K562 (cell line): ENCODE results near the gene AP3B2. TPM values are rescaled to one million over a fixed set of nuclear protein-coding genes. Genes with fewer than 3 reads are reported as not detected.

ENCODE experiments used
- ATAC-seq: fragments of 200-7000 bp; cut with Tn5 transposase; 3 replicates; pipeline ENCODE4 v1.9.1; 2020; ENCODE audit warnings: moderate library complexity
- BruUV-seq: library from RNA; stranded (reverse); fragments of 400-500 nt; replicated peaks from 2 replicates; lab custom pipeline; 2021; lab: Mats Ljungman, UMichigan
- CTCF ChIA-PET: fragments of 300-600 bp; formaldehyde crosslinking; extraction: SDS; loops from one replicate; lab custom pipeline; 2021; ENCODE audit warnings: low intra/inter-chr PET ratio; lab: Yijun Ruan, JAX
- POLR2A ChIA-PET: fragments of 300-600, 350-650 bp; sonication (Branson Sonifier 250); formaldehyde crosslinking; extraction: SDS; loops from one replicate; lab custom pipeline; 2021; ENCODE audit warnings: antibody characterized with exemption, inconsistent platforms; lab: Yijun Ruan, JAX
- DNase-seq, 4 experiments: peaks; one replicate each; pipeline versions ENCODE4 v3.0.0 to v3.0.0-alpha.2; 2011 to 2018; ENCODE audit warnings: low spot score in 3 of 4, mixed read lengths in 3 of 4; ENCODE audit errors: extremely low read depth in 1 of 4
- FAIRE-seq: peaks from 2 replicates; lab custom pipeline; 2011; peaks lifted over from hg19 to GRCh38; lab: Jason Lieb, UNC
- H2AFZ ChIP-seq: 2 replicates; pipeline ENCODE4 v1.6.0; 2011; ENCODE audit warnings: low read depth, low read length, control low read depth, inconsistent platforms
- H3K27ac ChIP-seq: fragments of 200-600 bp; 3 replicates; pipeline ENCODE4 v1.8.0; 2011; ENCODE audit warnings: low read depth, mild to moderate bottlenecking, control low read depth, inconsistent platforms, low read length, moderate library complexity, mixed read lengths; ENCODE audit errors: extremely low read depth
- H3K27me3 ChIP-seq, 2 experiments: fragments of 300-600 bp in 1 of 2; 2 replicates in 1 of 2; 3 replicates in 1 of 2; pipeline versions ENCODE4 v1.6.0 to v1.8.0; 2011; ENCODE audit warnings: inconsistent platforms in 2 of 2, low read length in 2 of 2, mild to moderate bottlenecking in 1 of 2, mixed read lengths in 1 of 2, moderate library complexity in 1 of 2; ENCODE audit not compliant: control insufficient read depth in 2 of 2, insufficient read depth in 2 of 2
- H3K36me3 ChIP-seq: fragments of 300-600 bp; 3 replicates; pipeline ENCODE4 v1.8.0; 2011; ENCODE audit warnings: mild to moderate bottlenecking, low read length, inconsistent platforms; ENCODE audit not compliant: control insufficient read depth, insufficient read depth
- H3K4me1 ChIP-seq, 2 experiments: fragments of 200-600 bp in 1 of 2; replicated peaks in 1 of 2; 2 replicates in 1 of 2; 3 replicates in 1 of 2; pipeline versions ENCODE4 v1.5.1 to v1.8.0; 2011; ENCODE audit warnings: inconsistent platforms in 2 of 2, low read length in 2 of 2, mild to moderate bottlenecking in 1 of 2, mixed read lengths in 1 of 2, moderate library complexity in 1 of 2; ENCODE audit not compliant: control insufficient read depth in 2 of 2, insufficient read depth in 2 of 2
- H3K4me2 ChIP-seq: 2 replicates; pipeline ENCODE4 v1.6.1; 2011; ENCODE audit warnings: low read length, control low read depth, inconsistent platforms, mixed read lengths; ENCODE audit not compliant: insufficient read depth
- H3K4me3 ChIP-seq: fragments of 200-600 bp; sonication (generic), shearing (Covaris generic); 2 replicates; pipeline ENCODE4 v1.5.1; 2016; ENCODE audit warnings: control low read depth, inconsistent platforms
- H3K79me2 ChIP-seq: fragments of 200-600 bp; 3 replicates; pipeline ENCODE4 v1.8.0; 2011; ENCODE audit warnings: low read length, inconsistent platforms; ENCODE audit not compliant: control insufficient read depth, insufficient read depth
- H3K9ac ChIP-seq, 2 experiments: 2 replicates each; pipeline versions ENCODE4 v1.6.0 to v1.6.1; 2011; ENCODE audit warnings: low read depth in 2 of 2, low read length in 2 of 2, control low read depth in 1 of 2, inconsistent platforms in 1 of 2, mild to moderate bottlenecking in 1 of 2, mixed read lengths in 1 of 2; ENCODE audit not compliant: insufficient read depth in 1 of 2
- H3K9me1 ChIP-seq: one replicate; pipeline ENCODE4 v1.6.0; 2011; ENCODE audit warnings: inconsistent platforms, mild to moderate bottlenecking, low read length, moderate library complexity; ENCODE audit not compliant: control insufficient read depth, insufficient read depth
- H3K9me3 ChIP-seq: replicated peaks from 2 replicates; pipeline ENCODE4 v1.5.1; 2011; ENCODE audit warnings: low read depth, low read length, inconsistent platforms; ENCODE audit not compliant: control insufficient read depth, insufficient read depth
- H4K20me1 ChIP-seq: replicated peaks from 2 replicates; pipeline ENCODE4 v1.6.1; 2011; ENCODE audit warnings: low read length, inconsistent platforms, mixed read lengths; ENCODE audit not compliant: control insufficient read depth, insufficient read depth
- CBFA2T3 ChIP-seq: fragments of 450-650 bp; IDR thresholded peaks from 2 replicates; pipeline ENCODE4 v1.6.1; 2017
- CLOCK ChIP-seq: fragments of 250-450 bp; sonication (Bioruptor Pico); IDR thresholded peaks from 2 replicates; pipeline ENCODE4 v1.4.0; 2020; ENCODE audit warnings: mild to moderate bottlenecking, moderate library complexity, borderline replicate concordance
- EP300 ChIP-seq: IDR thresholded peaks from 2 replicates; pipeline ENCODE4 v1.6.1; 2012; ENCODE audit warnings: low read length, improper control_type of control experiment
- FIP1L1 ChIP-seq: fragments of 200-400 bp; formaldehyde crosslinking; IDR thresholded peaks from 2 replicates; pipeline ENCODE4 v1.6.1; 2018; ENCODE audit warnings: mild to moderate bottlenecking, low read depth, low read length; ENCODE audit not compliant: poor library complexity, severe bottlenecking
- FOXJ2 ChIP-seq: fragments of 200-800 bp; sonication (Bioruptor generic); IDR thresholded peaks from 2 replicates; pipeline ENCODE4 v1.6.1; 2016; ENCODE audit warnings: missing genetic modification characterization, missing compliant biosample characterization
- HDAC6 ChIP-seq: IDR thresholded peaks from 2 replicates; pipeline ENCODE4 v1.6.1; 2012; ENCODE audit warnings: low read depth, mild to moderate bottlenecking, control low read depth, inconsistent platforms, low read length, moderate library complexity
- MAX ChIP-seq: sonication (generic); formaldehyde crosslinking; IDR thresholded peaks from 2 replicates; pipeline ENCODE4 v1.9.0; 2022; ENCODE audit warnings: mild to moderate bottlenecking, missing genetic modification reagents
- MCM2 ChIP-seq: fragments of 450-650 bp; IDR thresholded peaks from 2 replicates; pipeline ENCODE4 v1.6.1; 2017; ENCODE audit warnings: low read depth, mild to moderate bottlenecking
- NFYB ChIP-seq: IDR thresholded peaks from 2 replicates; pipeline ENCODE4 v1.6.1; 2011; ENCODE audit warnings: mild to moderate bottlenecking, moderate library complexity; ENCODE audit not compliant: insufficient read length; ENCODE audit errors: extremely low read depth
- SMARCE1 ChIP-seq: fragments of 450-650 bp; IDR thresholded peaks from 2 replicates; pipeline ENCODE4 v1.7.1; 2016; ENCODE audit warnings: mild to moderate bottlenecking
- SRSF3 ChIP-seq: fragments of 200-400 bp; formaldehyde crosslinking; IDR thresholded peaks from 2 replicates; pipeline ENCODE4 v1.6.1; 2016; ENCODE audit warnings: mild to moderate bottlenecking, low read length, moderate library complexity; ENCODE audit not compliant: insufficient read depth
- STAT6 ChIP-seq: sonication (generic); formaldehyde crosslinking; IDR thresholded peaks from 2 replicates; pipeline ENCODE4 v1.8.1; 2023; ENCODE audit warnings: mild to moderate bottlenecking, missing genetic modification reagents
- ZBTB17 ChIP-seq: fragments of 450-650 bp; formaldehyde crosslinking; IDR thresholded peaks from 2 replicates; pipeline ENCODE4 v1.4.0; 2020; ENCODE audit warnings: mild to moderate bottlenecking
- ZNF12 ChIP-seq: sonication (generic); formaldehyde crosslinking; IDR thresholded peaks from 2 replicates; pipeline ENCODE4 v1.4.0; 2020; ENCODE audit warnings: mild to moderate bottlenecking, missing genetic modification reagents
- ZNF184 ChIP-seq: sonication (generic); formaldehyde crosslinking; IDR thresholded peaks from 2 replicates; pipeline ENCODE4 v1.5.0; 2020; ENCODE audit warnings: missing genetic modification reagents
- ZNF274 ChIP-seq: IDR thresholded peaks from 2 replicates; pipeline ENCODE4 v1.6.1; 2011; ENCODE audit warnings: low read depth, mild to moderate bottlenecking, low read length, moderate library complexity, borderline replicate concordance
- WGBS: fragments of 100-300 bp; shearing (Covaris generic); methylation state at CpG from one replicate; pipeline ENCODE4 v1.1.6; 2016; ENCODE audit warnings: low coverage, mixed read lengths; ENCODE audit not compliant: insufficient coverage; ENCODE audit errors: missing lambda C conversion rate; 5-methylcytosine and 5-hydroxymethylcytosine counted together
- in situ Hi-C: fragments of 300-500 bp; cut with MboI; formaldehyde crosslinking; loops from 4 replicates; pipeline ENCODE4 v1.15.0; 2018; ENCODE audit warnings: inconsistent platforms, mixed read lengths
- intact Hi-C: fragments of 100-400 bp; cut with micrococcal nuclease; formaldehyde crosslinking; loops from 2 replicates; pipeline ENCODE4 v1.14.2; 2022
- polyA plus RNA-seq, 8 experiments: library from polyadenylated mRNA; depleted of rRNA in 4 of 8; stranded (reverse) in 5 of 8; unstranded in 3 of 8; fragments of >200 nt; fragmentation: Nextera tagmentation in 2 of 8; fragmentation: Illumina TruSeq in 1 of 8; extraction: Ambion mirVana in 2 of 8; extraction: Trizol in 1 of 8; gene quantifications; 2 replicates each; pipeline versions ENCODE4 v1.2.1 to v1.2.3, GENCODE V29; 2011 to 2014; ENCODE audit warnings: inconsistent platforms in 1 of 8, missing spikeins in 1 of 8
- total RNA-seq, 7 experiments: library from RNA; depleted of rRNA in 6 of 7; stranded (reverse); fragments of >200 nt in 6 of 7; fragmentation: Illumina TruSeq in 2 of 7; extraction: Trizol in 2 of 7; gene quantifications; 2 replicates each; pipeline versions ENCODE4 v1.2.1 to v1.2.3, GENCODE V29; 2011 to 2021; ENCODE audit warnings: low replicate concordance in 1 of 7
- TF ChIP-seq, protein P1 (sequence below): fragments of 250-450 bp; sonication (Bioruptor Pico); IDR thresholded peaks from 2 replicates; pipeline ENCODE4 v1.8.0; 2022; ENCODE audit warnings: inconsistent platforms, mild to moderate bottlenecking, moderate library complexity, borderline replicate concordance

Gene AP3B2
- total and polyA plus RNA-seq, 9 of the 15 experiments (the other 6 are each of a cell fraction or from before 2014, with no cell fraction given): 0.03 to 0.15 (median 0.10) TPM; not detected in 2

GRCh38 chr15:82635798-82636197, 73.9 kb downstream of the AP3B2 start:
- H3K27me3 ChIP-seq: no peaks in the 10 kb centered on the region
- TF ChIP-seq STAT6 (CRISPR knock-in tag) (no peak), EP300 (peak; percentile 80; the same call in 1 of the 2 replicates), MAX (CRISPR knock-in tag) (no peak), ZNF184 (no peak), CBFA2T3 (peak; percentile 89), HDAC6 (no peak), FOXJ2 (tag) (no peak), ZNF274 (no peak), ZBTB17 (no peak), MCM2 (no peak), NFYB (no peak), SMARCE1 (peak; percentile 84), CLOCK (CRISPR knock-in tag) (no peak), SRSF3 (no peak), ZNF12 (CRISPR knock-in tag) (no peak), FIP1L1 (no peak)
- TF ChIP-seq, protein P1, sequence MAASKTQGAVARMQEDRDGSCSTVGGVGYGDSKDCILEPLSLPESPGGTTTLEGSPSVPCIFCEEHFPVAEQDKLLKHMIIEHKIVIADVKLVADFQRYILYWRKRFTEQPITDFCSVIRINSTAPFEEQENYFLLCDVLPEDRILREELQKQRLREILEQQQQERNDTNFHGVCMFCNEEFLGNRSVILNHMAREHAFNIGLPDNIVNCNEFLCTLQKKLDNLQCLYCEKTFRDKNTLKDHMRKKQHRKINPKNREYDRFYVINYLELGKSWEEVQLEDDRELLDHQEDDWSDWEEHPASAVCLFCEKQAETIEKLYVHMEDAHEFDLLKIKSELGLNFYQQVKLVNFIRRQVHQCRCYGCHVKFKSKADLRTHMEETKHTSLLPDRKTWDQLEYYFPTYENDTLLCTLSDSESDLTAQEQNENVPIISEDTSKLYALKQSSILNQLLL (CRISPR knock-in tag): no peak

More at GRCh38 chr15:82635798-82636197, 73.9 kb downstream of the AP3B2 start:
- CTCF ChIA-PET: no interaction called here
- in situ Hi-C loops: no loop called here
- Histone ChIP-seq H3K9me1 (no peaks in the 10 kb centered on the region), H3K9me3 (no peaks in the 10 kb centered on the region), H3K4me2 (peak overlapping the region; percentile 40), H3K27ac (peak overlapping the region; percentile 33), H3K4me3 (no peak overlapping the region), H3K9ac (peak overlapping the region in 1 of 2 experiments; percentile 17; a peak in 2 of 4 replicates), H4K20me1 (no peaks in the 10 kb centered on the region), H3K4me1 (peaks cover 10 to 27% of the 10 kb centered on the region in 2 experiments), H3K36me3 (peaks cover 38% of the 10 kb centered on the region), H2AFZ (no peak overlapping the region), H3K79me2 (peaks cover 52% of the 10 kb centered on the region)
- ATAC-seq (peak; percentile 80), DNase-seq (peak in 2 of 4 experiments; percentile 65 to 78), FAIRE-seq (peak; percentile 55)
- intact Hi-C loops: no loop called here
- POLR2A ChIA-PET: interaction anchor here (0.6 to 2.3 kb wide), 10 partner anchors 8 to 417 kb away, joined by 3 to 12 read pairs (median 4); no protein-coding TSS in a partner anchor
- BruUV-seq: no TSS peak
- WGBS: 0% methylated on average over 2 of the region's 2 CpGs
